Measurements from ENCODE around the gene CEMP1. TPM values are rescaled to one million over a fixed set of nuclear protein-coding genes. Genes with fewer than 3 reads are reported as not detected.

CEMP1 gene
- total and polyA plus RNA-seq, 10 of the 15 experiments (the other 5 are each of a cell fraction or from before 2014, with no cell fraction given) = 0.05 to 8.2 (median 1.5) TPM; not detected in 5

DNA sequence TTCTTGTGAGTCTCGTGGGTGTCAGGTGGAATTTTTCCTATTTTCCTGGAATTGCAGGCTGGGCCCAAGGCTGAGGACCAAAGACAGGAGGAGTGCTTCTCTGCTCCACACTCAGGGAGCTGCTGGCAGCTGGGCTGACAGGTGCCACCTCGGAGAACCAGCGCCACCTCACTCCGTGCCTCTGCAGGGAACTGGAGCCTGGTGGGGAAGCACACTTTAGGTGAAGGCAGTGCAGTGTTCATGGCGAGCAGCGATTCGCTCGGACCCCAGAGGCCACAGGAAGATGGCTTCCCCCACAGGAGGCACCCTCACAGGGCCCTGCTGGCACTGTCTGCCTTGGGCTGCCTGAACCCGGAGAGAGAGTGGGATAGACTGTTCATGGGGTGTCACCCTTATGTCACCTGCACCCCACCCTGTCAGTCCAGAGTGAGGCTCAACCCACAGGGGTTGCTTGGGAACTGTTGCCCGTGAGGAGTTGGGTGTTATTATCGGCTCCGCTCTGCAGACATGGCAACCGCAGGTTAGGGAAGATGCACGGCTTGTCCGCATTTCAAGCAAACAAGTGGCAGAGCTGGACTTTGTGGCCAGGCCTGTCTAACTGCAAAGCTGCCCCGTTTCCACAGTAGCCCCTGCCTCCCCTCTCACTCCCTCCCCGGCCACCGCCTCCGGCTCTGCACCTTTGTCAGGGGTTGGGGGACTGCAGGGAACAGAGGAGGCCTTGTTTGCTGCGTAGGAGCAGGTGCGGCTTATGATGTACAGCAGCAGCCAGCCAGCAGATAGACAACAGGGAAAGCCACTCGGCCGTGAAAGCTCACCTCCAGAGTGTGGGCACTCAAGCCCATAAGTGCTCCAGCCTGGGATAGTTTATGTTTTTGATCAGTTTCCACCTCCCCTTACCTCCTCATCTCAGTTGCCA is 40.8 kb downstream of the CEMP1 start (continued):
- TF ChIP-seq, protein P1, sequence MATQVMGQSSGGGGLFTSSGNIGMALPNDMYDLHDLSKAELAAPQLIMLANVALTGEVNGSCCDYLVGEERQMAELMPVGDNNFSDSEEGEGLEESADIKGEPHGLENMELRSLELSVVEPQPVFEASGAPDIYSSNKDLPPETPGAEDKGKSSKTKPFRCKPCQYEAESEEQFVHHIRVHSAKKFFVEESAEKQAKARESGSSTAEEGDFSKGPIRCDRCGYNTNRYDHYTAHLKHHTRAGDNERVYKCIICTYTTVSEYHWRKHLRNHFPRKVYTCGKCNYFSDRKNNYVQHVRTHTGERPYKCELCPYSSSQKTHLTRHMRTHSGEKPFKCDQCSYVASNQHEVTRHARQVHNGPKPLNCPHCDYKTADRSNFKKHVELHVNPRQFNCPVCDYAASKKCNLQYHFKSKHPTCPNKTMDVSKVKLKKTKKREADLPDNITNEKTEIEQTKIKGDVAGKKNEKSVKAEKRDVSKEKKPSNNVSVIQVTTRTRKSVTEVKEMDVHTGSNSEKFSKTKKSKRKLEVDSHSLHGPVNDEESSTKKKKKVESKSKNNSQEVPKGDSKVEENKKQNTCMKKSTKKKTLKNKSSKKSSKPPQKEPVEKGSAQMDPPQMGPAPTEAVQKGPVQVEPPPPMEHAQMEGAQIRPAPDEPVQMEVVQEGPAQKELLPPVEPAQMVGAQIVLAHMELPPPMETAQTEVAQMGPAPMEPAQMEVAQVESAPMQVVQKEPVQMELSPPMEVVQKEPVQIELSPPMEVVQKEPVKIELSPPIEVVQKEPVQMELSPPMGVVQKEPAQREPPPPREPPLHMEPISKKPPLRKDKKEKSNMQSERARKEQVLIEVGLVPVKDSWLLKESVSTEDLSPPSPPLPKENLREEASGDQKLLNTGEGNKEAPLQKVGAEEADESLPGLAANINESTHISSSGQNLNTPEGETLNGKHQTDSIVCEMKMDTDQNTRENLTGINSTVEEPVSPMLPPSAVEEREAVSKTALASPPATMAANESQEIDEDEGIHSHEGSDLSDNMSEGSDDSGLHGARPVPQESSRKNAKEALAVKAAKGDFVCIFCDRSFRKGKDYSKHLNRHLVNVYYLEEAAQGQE (IDR thresholded peaks at IDR 0.05; ENCODE audit: low read depth, low read length) = no peak
- TF ChIP-seq SP1 (IDR thresholded peaks at IDR 0.05; ENCODE audit: low read depth, low read length) (no peak), NR2C2 (IDR thresholded peaks at IDR 0.05; ENCODE audit: borderline replicate concordance, control insufficient read depth, insufficient read length, low read depth) (no peak), CHD1 (IDR thresholded peaks at IDR 0.05; ENCODE audit: low read depth, low read length) (no peak), CHD2 (IDR thresholded peaks at IDR 0.05; ENCODE audit: borderline replicate concordance, low read depth, low read length) (no peak)

DNA sequence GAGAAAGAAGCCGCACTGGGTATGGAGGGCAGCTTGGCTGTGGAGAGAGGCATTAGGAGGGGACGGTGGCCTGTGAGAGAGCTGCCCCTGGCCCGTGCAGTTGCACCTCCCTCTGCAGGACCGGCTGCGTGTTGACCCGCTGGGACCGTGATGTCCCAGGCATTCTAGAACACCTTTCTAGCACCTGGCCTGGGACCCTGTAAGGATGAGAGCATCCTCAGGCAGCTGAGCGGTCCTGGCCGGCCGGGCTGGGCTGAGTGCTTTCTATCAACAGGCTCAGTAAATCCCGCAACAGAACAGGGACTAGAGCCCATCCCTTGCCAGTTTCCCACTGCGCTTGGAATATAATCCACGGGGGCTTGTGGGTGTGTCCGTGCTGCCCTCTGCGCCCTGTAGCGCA is 41.6 kb downstream of the CEMP1 start:
- H3K4me1 ChIP-seq (ENCODE audit: control insufficient read depth, insufficient read depth, low read length) = peaks cover 16% of the 10 kb centered on the region
- TF ChIP-seq ZNF217 (IDR thresholded peaks at IDR 0.05) (no peak), BRCA1 (IDR thresholded peaks at IDR 0.05; ENCODE audit: low read depth, low read length) (no peak), NFYB (IDR thresholded peaks at IDR 0.05; ENCODE audit: insufficient read depth, low read depth, low read length) (no peak), RCOR1 (conservative IDR thresholded peaks at IDR 0.05; ENCODE audit: low read depth, low read length) (no peak), ZNF207 (IDR thresholded peaks at IDR 0.05; ENCODE audit: borderline replicate concordance) (no peak), EZH2 (IDR thresholded peaks at IDR 0.05; ENCODE audit: borderline replicate concordance, control insufficient read depth, low read depth, low read length) (no peak)
- TF ChIP-seq, protein P2, sequence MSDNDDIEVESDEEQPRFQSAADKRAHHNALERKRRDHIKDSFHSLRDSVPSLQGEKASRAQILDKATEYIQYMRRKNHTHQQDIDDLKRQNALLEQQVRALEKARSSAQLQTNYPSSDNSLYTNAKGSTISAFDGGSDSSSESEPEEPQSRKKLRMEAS (IDR thresholded peaks at IDR 0.05; ENCODE audit: low read depth, low read length) = no peak
- FAIRE-seq (no peak), ATAC-seq (no peak), DNase-seq (ENCODE audit: low read depth, low spot score) (no peak)
- H3K79me2 ChIP-seq (ENCODE audit: control insufficient read depth, insufficient read depth, low read length) = no peaks in the 10 kb centered on the region
- no peak overlapping the region for H3K4me3 ChIP-seq
- intact Hi-C loops (cut with micrococcal nuclease; ENCODE audit: unreplicated experiment) = loop anchor here (5.0 kb wide), 1 partner anchor 147 kb away; the partner anchor contains the start of gene ABCA3
- H3K27me3 ChIP-seq (replicated peaks in 1 of 2; ENCODE audit: control insufficient read depth in 2 of 2, insufficient read depth in 2 of 2, low read length in 1 of 2) = no peaks in the 10 kb centered on the region
- 96% methylated on average over 16 of the region's 16 CpGs for WGBS (ENCODE audit: insufficient coverage, insufficient replicate concordance, low lambda C conversion rate, missing lambda C conversion rate)
- H3K9me3 ChIP-seq (replicated peaks; ENCODE audit: control insufficient read depth, insufficient read depth, low read length) = no peaks in the 10 kb centered on the region
- POLR2A ChIA-PET = interaction anchor here (0.6 kb wide), 1 partner anchor 21 kb away, joined by 4 read pairs; no protein-coding TSS in a partner anchor
- H2AFZ ChIP-seq (ENCODE audit: control insufficient read depth, low read depth, low read length) = no peak overlapping the region
- no peaks in the 10 kb centered on the region; a peak in 1 of 4 replicates for H3K36me3 ChIP-seq (ENCODE audit: control insufficient read depth in 2 of 2, insufficient read depth in 2 of 2, low read length in 1 of 2)
- CTCF ChIA-PET = interaction anchor here (1.4 to 1.6 kb wide), 2 partner anchors 12 to 194 kb away, joined by 3 read pairs; no protein-coding TSS in a partner anchor
- H4K20me1 ChIP-seq (ENCODE audit: control insufficient read depth, insufficient read depth) = no peaks in the 10 kb centered on the region
- RAD21 ChIA-PET (ENCODE audit: unreplicated experiment) = no interaction called here
- H3K9ac ChIP-seq (ENCODE audit: control insufficient read depth, insufficient read depth, low read length) = no peak overlapping the region
- H3K4me2 ChIP-seq (ENCODE audit: control insufficient read depth, insufficient read depth) = no peak overlapping the region
- SMC1A ChIA-PET (ENCODE audit: uncharacterized antibody, unreplicated experiment) = no interaction called here
- in situ Hi-C loops (cut with MboI) = no loop called here
- H3K27ac ChIP-seq (ENCODE audit: control insufficient read depth, insufficient read depth) = no peak overlapping the region
- BruUV-seq (replicated peaks) = no TSS peak
